ENCODE measurements around the gene ZNF440. TPM values are rescaled to one million over a fixed set of nuclear protein-coding genes. Genes with fewer than 3 reads are reported as not detected.

ZNF440 gene
- total RNA-seq, 1 donor from 2014 or later: 15.9 TPM

GRCh38 chr19:11882606-11883005, 68.5 kb downstream of the ZNF440 start:
- DNase-seq (ENCODE audit: low read depth): no peak

Other genes with a start within 250 kb of the ZNF440 start
- 0.60 and 3.1 TPM in 2 replicates for gene ACP5, start 236.6 kb upstream of the ZNF440 start, total RNA-seq
- gene ZNF627, start 216.8 kb upstream of the ZNF440 start, total RNA-seq: 34.0 and 38.3 TPM in 2 replicates
- gene ZNF823, start 75.3 kb upstream of the ZNF440 start, total RNA-seq: 24.3 and 28.7 TPM in 2 replicates
- 9.6 and 16.3 TPM in 2 replicates for gene ZNF441, start 47.3 kb upstream of the ZNF440 start, total RNA-seq
- 0.17 and 2.9 TPM in 2 replicates for gene ZNF491, start 15.8 kb upstream of the ZNF440 start, total RNA-seq
- 3.8 and 12.9 TPM in 2 replicates for gene ZNF439, start 34.5 kb downstream of the ZNF440 start, total RNA-seq
- gene ZNF69, start 73.5 kb downstream of the ZNF440 start, total RNA-seq: 20.7 and 43.7 TPM in 2 replicates
- 10.1 and 23.2 TPM in 2 replicates for gene ZNF700, start 110.8 kb downstream of the ZNF440 start, total RNA-seq
- 1.7 and 5.0 TPM in 2 replicates for gene ZNF763, start 150.8 kb downstream of the ZNF440 start, total RNA-seq
- 4.3 and 7.9 TPM in 2 replicates for gene ZNF433, start 221.4 kb downstream of the ZNF440 start, total RNA-seq
- gene ZNF878, start 238.7 kb downstream of the ZNF440 start, total RNA-seq: 0.17 and 1.0 TPM in 2 replicates